DND-41 (cell line): ENCODE data around the gene AKAP6.

Source experiments
- CTCF ChIP-seq: IDR thresholded peaks from 2 replicates; pipeline ENCODE4 v1.5.1; 2012; ENCODE audit warnings: borderline replicate concordance, low read length, moderate library complexity, mild to moderate bottlenecking; ENCODE audit not compliant: poor library complexity, severe bottlenecking; ENCODE audit errors: extremely low read depth
- EZH2 ChIP-seq: IDR thresholded peaks from 3 replicates; pipeline ENCODE4 v1.6.1; 2012; ENCODE audit warnings: borderline replicate concordance, low read depth, mild to moderate bottlenecking, moderate library complexity, low read length, inconsistent platforms; ENCODE audit not compliant: severe bottlenecking

GRCh38 chr14:32618991-32619390, 289.9 kb downstream of the AKAP6 start:
- TF ChIP-seq CTCF (no peak), EZH2 (no peak)
